Naive B cell (primary cell): ENCODE data around the gene SULT1C3. TPM values are rescaled to one million over a fixed set of nuclear protein-coding genes. Genes with fewer than 3 reads are reported as not detected.

Experiments
- ATAC-seq, 2 donors: fragments of 150-1000 bp; cut with Tn5 transposase; 2 replicates each; pipeline ENCODE4 v1.10.0; 2021; ENCODE audit warnings: low read depth in 2 of 2, mild to moderate bottlenecking in 2 of 2, moderate library complexity in 2 of 2
- DNase-seq: peaks from one replicate; pipeline ENCODE4 v3.0.0; 2022
- H3K27ac Mint-ChIP-seq, 6 donors: one replicate each; pipeline ENCODE4 v1.8.0; 2020 to 2022; ENCODE audit warnings: mild to moderate bottlenecking in 6 of 6, mixed read lengths in 6 of 6, moderate library complexity in 5 of 6, inconsistent platforms in 2 of 6
- H3K27me3 Mint-ChIP-seq, 3 donors: one replicate each; pipeline ENCODE4 v1.8.0; 2021 to 2022; ENCODE audit warnings: mixed read lengths in 3 of 3, mild to moderate bottlenecking in 1 of 3
- H3K36me3 Mint-ChIP-seq, 2 donors: one replicate each; pipeline ENCODE4 v1.8.0; 2020 to 2022; ENCODE audit warnings: mixed read lengths in 2 of 2, inconsistent platforms in 1 of 2, mild to moderate bottlenecking in 1 of 2
- H3K4me1 Mint-ChIP-seq, 3 donors: one replicate each; pipeline ENCODE4 v1.8.0; 2020 to 2022; ENCODE audit warnings: mixed read lengths in 3 of 3, inconsistent platforms in 1 of 3, mild to moderate bottlenecking in 1 of 3, moderate library complexity in 1 of 3
- H3K4me3 Mint-ChIP-seq, 8 donors: one replicate each; pipeline ENCODE4 v1.8.0; 2020 to 2022; ENCODE audit warnings: mild to moderate bottlenecking in 8 of 8, mixed read lengths in 8 of 8, moderate library complexity in 8 of 8, inconsistent platforms in 2 of 8
- H3K9me3 Mint-ChIP-seq, 7 donors: one replicate each; pipeline ENCODE4 v1.8.0; 2020 to 2022; ENCODE audit warnings: mixed read lengths in 7 of 7, mild to moderate bottlenecking in 5 of 7, inconsistent platforms in 2 of 7, moderate library complexity in 1 of 7
- polyA plus RNA-seq, 6 donors: library from polyadenylated mRNA; unstranded; fragments of 300-500 nt; fragmentation: Illumina TruSeq; gene quantifications; one replicate each; pipeline ENCODE4 v1.2.3, GENCODE V29; 2021; ENCODE audit warnings: low read depth in 6 of 6

SULT1C3 gene
- polyA plus RNA-seq, 6 donors from 2014 or later: not detected

- H3K27me3 Mint-ChIP-seq: peaks cover 0 to 15% (median 4%) of the 10 kb centered on the region in 3 donors
- no peak for DNase-seq
- H3K4me3 Mint-ChIP-seq: no peak within 1 kb of the TSS
- H3K36me3 Mint-ChIP-seq: no peaks in the 10 kb centered on the region
- peaks cover 0 to 17% (median 2%) of the 10 kb centered on the region in 7 donors for H3K9me3 Mint-ChIP-seq
- ATAC-seq: no peak
- peak within 1 kb of the TSS in 1 of 6 donors; percentile 28 for H3K27ac Mint-ChIP-seq
- no peaks in the 10 kb centered on the region for H3K4me1 Mint-ChIP-seq
These were observed 48.9 kb downstream of the SULT1C3 start, which contains the start of gene SULT1C2 for GRCh38 chr2:108288534-108289106. TSS of gene SULT1C2 (plus strand) at chr2:108288895. CDS start at chr2:108293668, 4,773 bp downstream.

DNA sequence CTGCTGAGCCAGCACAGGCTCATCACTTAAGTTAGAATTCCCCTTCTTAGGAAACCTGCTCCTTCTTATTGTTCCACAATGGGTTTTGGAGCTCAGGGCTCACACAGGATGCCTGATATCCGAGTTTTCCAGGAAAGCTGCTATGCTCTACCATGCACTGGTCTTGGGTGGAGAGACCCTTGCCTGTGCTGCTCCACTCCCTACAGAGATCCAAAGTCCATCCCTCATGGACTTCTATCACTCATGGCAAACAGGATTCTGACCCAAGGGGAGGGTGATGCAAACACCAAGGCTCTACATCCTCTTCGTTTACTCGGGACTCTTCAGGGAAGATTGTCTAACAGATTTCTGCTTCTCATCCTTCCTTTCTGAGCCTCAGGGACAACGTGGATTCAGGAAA is 54.1 kb downstream of the SULT1C3 start:
- Mint-ChIP-seq H3K4me3 (no peak overlapping the region), H3K4me1 (no peaks in the 10 kb centered on the region), H3K36me3 (no peaks in the 10 kb centered on the region), H3K9me3 (peaks cover 0 to 10% (median 0%) of the 10 kb centered on the region in 7 donors), H3K27me3 (peaks cover 0 to 8% (median 0%) of the 10 kb centered on the region in 3 donors), H3K27ac (no peak overlapping the region)
- DNase-seq (no peak), ATAC-seq (no peak)

- Mint-ChIP-seq H3K4me1 (no peaks in the 10 kb centered on the region), H3K27ac (peak overlapping the region in 1 of 6 donors; percentile 22), H3K27me3 (peaks cover 0 to 17% (median 5%) of the 10 kb centered on the region in 3 donors), H3K36me3 (no peaks in the 10 kb centered on the region), H3K4me3 (no peak overlapping the region), H3K9me3 (peaks cover 0 to 5% (median 0%) of the 10 kb centered on the region in 7 donors)
- ATAC-seq (no peak), DNase-seq (no peak)
These were observed 57.8 kb downstream of the SULT1C3 start for GRCh38 chr2:108297436-108298141.

- H3K27ac Mint-ChIP-seq: no peak overlapping the region
- no peak for ATAC-seq
- no peak overlapping the region for H3K4me3 Mint-ChIP-seq
- no peaks in the 10 kb centered on the region for H3K36me3 Mint-ChIP-seq
- H3K4me1 Mint-ChIP-seq: no peaks in the 10 kb centered on the region
- DNase-seq: no peak
- peaks cover 0 to 2% (median 0%) of the 10 kb centered on the region in 7 donors for H3K9me3 Mint-ChIP-seq
- H3K27me3 Mint-ChIP-seq: peaks cover 0 to 8% (median 5%) of the 10 kb centered on the region in 3 donors
These were observed 61.8 kb downstream of the SULT1C3 start for GRCh38 chr2:108301558-108301957.

GRCh38 chr2:108304975-108305374 is 65.2 kb downstream of the SULT1C3 start:
- Mint-ChIP-seq H3K27me3 (peaks cover 0 to 8% (median 5%) of the 10 kb centered on the region in 3 donors), H3K27ac (no peak overlapping the region), H3K4me3 (no peak overlapping the region), H3K36me3 (no peaks in the 10 kb centered on the region), H3K4me1 (no peaks in the 10 kb centered on the region), H3K9me3 (peaks cover 0 to 6% (median 0%) of the 10 kb centered on the region in 7 donors)
- DNase-seq: no peak
- no peak for ATAC-seq

DNA sequence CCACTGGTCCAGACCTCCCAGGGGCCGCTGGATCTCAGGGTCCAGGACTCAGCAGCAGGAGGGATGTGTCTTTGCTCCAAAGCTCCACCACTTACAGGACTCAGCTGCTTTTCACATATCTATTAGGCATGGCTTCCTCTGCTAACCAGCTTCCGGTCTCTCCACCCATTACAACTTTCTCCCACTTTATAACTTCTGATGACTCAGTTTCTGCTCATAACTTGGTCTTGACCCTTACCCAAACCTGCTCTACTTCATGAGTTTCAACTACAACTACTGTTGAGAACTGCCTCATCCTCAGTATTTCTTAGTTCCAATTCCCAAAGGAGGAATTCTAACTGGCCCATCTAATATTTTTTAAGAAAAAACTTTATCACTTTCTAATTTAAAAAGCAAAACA is 66.1 kb downstream of the SULT1C3 start:
- DNase-seq: no peak
- Mint-ChIP-seq H3K27me3 (peaks cover 0 to 5% (median 3%) of the 10 kb centered on the region in 3 donors), H3K9me3 (peaks cover 0 to 6% (median 0%) of the 10 kb centered on the region in 7 donors), H3K4me3 (no peak overlapping the region), H3K4me1 (no peaks in the 10 kb centered on the region), H3K27ac (no peak overlapping the region), H3K36me3 (no peaks in the 10 kb centered on the region)
- ATAC-seq: no peak

DNA sequence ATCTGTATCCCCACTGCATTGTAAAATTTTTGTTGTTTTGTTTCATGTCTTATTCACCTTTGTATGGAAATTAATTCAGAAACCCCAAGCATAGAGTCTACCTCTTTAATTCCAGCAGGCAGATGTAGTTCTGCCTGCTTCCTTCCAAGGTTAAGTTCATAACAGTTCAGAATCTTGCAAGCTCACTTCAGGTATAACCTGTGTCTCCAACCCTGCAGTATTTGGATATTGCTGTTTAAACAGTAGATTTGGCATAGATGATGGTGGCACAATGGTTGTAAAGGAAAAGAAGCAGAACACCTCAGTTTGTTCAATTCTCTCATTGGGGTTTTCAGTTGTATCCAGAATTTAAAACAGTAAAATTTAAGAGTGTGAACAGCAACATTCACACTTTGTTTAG is 70.1 kb downstream of the SULT1C3 start:
- no peak overlapping the region for H3K27ac Mint-ChIP-seq
- H3K9me3 Mint-ChIP-seq: peaks cover 0 to 4% (median 2%) of the 10 kb centered on the region in 7 donors
- ATAC-seq (no peak), DNase-seq (no peak)
- no peak overlapping the region for H3K4me3 Mint-ChIP-seq
- H3K4me1 Mint-ChIP-seq: no peaks in the 10 kb centered on the region
- H3K36me3 Mint-ChIP-seq: no peaks in the 10 kb centered on the region
- peaks cover 0 to 8% (median 0%) of the 10 kb centered on the region in 3 donors for H3K27me3 Mint-ChIP-seq

Other genes with a start within 250 kb of the SULT1C3 start
- gene SULT1C2, start 48.9 kb downstream of the SULT1C3 start, polyA plus RNA-seq: not detected
- not detected for gene SULT1C4, start 138.0 kb downstream of the SULT1C3 start, polyA plus RNA-seq
- gene GCC2, start 209.2 kb downstream of the SULT1C3 start, polyA plus RNA-seq: 10 to 100 TPM; 16.4 to 80.1 (median 41.0) TPM